Raji (cell line): ENCODE measurements around the gene SLC10A7.

Source experiments
- POLR2A ChIP-seq: IDR thresholded peaks from 2 replicates; pipeline ENCODE4 v1.6.1; 2011; ENCODE audit warnings: low read depth, low read length, control low read depth; ENCODE audit not compliant: insufficient read depth

The SLC10A7 gene

GRCh38 chr4:146508229-146508939 is 13.4 kb downstream of the SLC10A7 start:
- no peak for TF ChIP-seq POLR2A

GRCh38 chr4:146507632-146508031 is 14.1 kb downstream of the SLC10A7 start:
- no peak for TF ChIP-seq POLR2A

- no peak for TF ChIP-seq POLR2A
Observed at GRCh38 chr4:146506272-146506671, 15.5 kb downstream of the SLC10A7 start.

GRCh38 chr4:146500216-146500615 is 21.5 kb downstream of the SLC10A7 start:
- no peak for TF ChIP-seq POLR2A

GRCh38 chr4:146498291-146498690 is 23.4 kb downstream of the SLC10A7 start:
- TF ChIP-seq POLR2A, result no peak

- no peak for TF ChIP-seq POLR2A
Observed at GRCh38 chr4:146495269-146495668, 26.5 kb downstream of the SLC10A7 start.

GRCh38 chr4:146494143-146494542 is 27.6 kb downstream of the SLC10A7 start:
- no peak for TF ChIP-seq POLR2A

GRCh38 chr4:146490106-146490505 is 31.6 kb downstream of the SLC10A7 start:
- TF ChIP-seq POLR2A, result no peak

- no peak for TF ChIP-seq POLR2A
Observed at GRCh38 chr4:146488495-146489174, 33.1 kb downstream of the SLC10A7 start.

- TF ChIP-seq POLR2A, result no peak
Observed at GRCh38 chr4:146486565-146486964, 35.2 kb downstream of the SLC10A7 start.

- TF ChIP-seq POLR2A, result no peak
Observed at GRCh38 chr4:146485968-146486367, 35.8 kb downstream of the SLC10A7 start.

- no peak for TF ChIP-seq POLR2A
Observed at GRCh38 chr4:146482788-146483187, 39.0 kb downstream of the SLC10A7 start.

GRCh38 chr4:146481246-146481645 is 40.5 kb downstream of the SLC10A7 start:
- TF ChIP-seq POLR2A, result no peak

GRCh38 chr4:146478009-146478408 is 43.7 kb downstream of the SLC10A7 start:
- TF ChIP-seq POLR2A, result no peak

GRCh38 chr4:146477054-146477453 is 44.7 kb downstream of the SLC10A7 start:
- TF ChIP-seq POLR2A, result no peak

GRCh38 chr4:146472404-146472803 is 49.3 kb downstream of the SLC10A7 start:
- TF ChIP-seq POLR2A, result no peak
